ENCODE data around the gene DIDO1. TPM values are rescaled to one million over a fixed set of nuclear protein-coding genes. Genes with fewer than 3 reads are reported as not detected.

The DIDO1 gene
- total and polyA plus RNA-seq, 2 of the 13 experiments (the other 11 are each of a cell fraction or from before 2014, with no cell fraction given) = 75.0 to 75.1 TPM

- TF ChIP-seq NFKBIZ (CRISPR knock-in tag; IDR thresholded peaks at IDR 0.05) (no peak), ZNF678 (CRISPR knock-in tag; IDR thresholded peaks at IDR 0.05) (no peak), XBP1 (CRISPR knock-in tag; IDR thresholded peaks at IDR 0.05) (no peak), ATF1 (CRISPR knock-in tag; IDR thresholded peaks at IDR 0.05) (no peak), ZNF383 (CRISPR knock-in tag; IDR thresholded peaks at IDR 0.05; ENCODE audit: borderline replicate concordance) (0 out of 2 replicates have a peak, but pooled peaks have one; percentile 42), ZNF331 (CRISPR knock-in tag; IDR thresholded peaks at IDR 0.05) (no peak), ZNF335 (CRISPR knock-in tag; IDR thresholded peaks at IDR 0.05) (no peak), ZNF570 (CRISPR knock-in tag; IDR thresholded peaks at IDR 0.05; ENCODE audit: borderline replicate concordance) (no peak), GPN1 (CRISPR knock-in tag; IDR thresholded peaks at IDR 0.05; ENCODE audit: borderline replicate concordance) (no peak), ZSCAN31 (CRISPR knock-in tag; IDR thresholded peaks at IDR 0.05; ENCODE audit: low read depth) (0 out of 2 replicates have a peak, but pooled peaks have one; percentile 45), SPEN (CRISPR knock-in tag; IDR thresholded peaks at IDR 0.05; ENCODE audit: low read depth) (no peak), CSRNP1 (CRISPR knock-in tag; IDR thresholded peaks at IDR 0.05) (no peak), ZNF550 (CRISPR knock-in tag; IDR thresholded peaks at IDR 0.05; ENCODE audit: borderline replicate concordance) (no peak), ZNF768 (CRISPR knock-in tag; IDR thresholded peaks at IDR 0.05) (peak; percentile 17; the same call in 1 of the 2 replicates), ZNF605 (CRISPR knock-in tag; IDR thresholded peaks at IDR 0.05) (no peak), ZBTB44 (CRISPR knock-in tag; IDR thresholded peaks at IDR 0.05) (no peak), MXD3 (CRISPR knock-in tag; IDR thresholded peaks at IDR 0.05) (no peak), ZNF20 (CRISPR knock-in tag; IDR thresholded peaks at IDR 0.05) (no peak), ZNF766 (CRISPR knock-in tag; IDR thresholded peaks at IDR 0.05; ENCODE audit: borderline replicate concordance) (no peak), ZNF121 (CRISPR knock-in tag; IDR thresholded peaks at IDR 0.05) (no peak), ZNF101 (CRISPR knock-in tag; IDR thresholded peaks at IDR 0.05; ENCODE audit: borderline replicate concordance, low read depth) (no peak), GMEB2 (CRISPR knock-in tag; IDR thresholded peaks at IDR 0.05; ENCODE audit: low read depth) (no peak), SP1 (IDR thresholded peaks at IDR 0.05) (no peak), SP1 (CRISPR knock-in tag; IDR thresholded peaks at IDR 0.05) (no peak), ZNF724P (CRISPR knock-in tag; IDR thresholded peaks at IDR 0.05; ENCODE audit: borderline replicate concordance) (no peak), SAP130 (CRISPR knock-in tag; IDR thresholded peaks at IDR 0.05; ENCODE audit: low read depth) (no peak), TCF7 (IDR thresholded peaks at IDR 0.05; ENCODE audit: low read depth) (no peak)
Observed at GRCh38 chr20:62906647-62907375, 19.5 kb downstream of the DIDO1 start (continued).

Data from HepG2 (cell line).